ENCODE measurements around the gene ABCD4. TPM values are rescaled to one million over a fixed set of nuclear protein-coding genes. Genes with fewer than 3 reads are reported as not detected.
A peak's percentile ranks its signal among the peaks of the same experiment; 100 is the strongest.

The ABCD4 gene
- total RNA-seq, 2 donors from 2014 or later = 63.0 to 75.0 TPM

GRCh38 chr14:74263181-74263580, 39.6 kb downstream of the ABCD4 start:
- DNase-seq (no peak), ATAC-seq (no peak)
- Mint-ChIP-seq H3K4me1 (no peaks in the 10 kb centered on the region), H3K27ac (no peak overlapping the region), H3K27me3 (peaks cover 25% of the 10 kb centered on the region), H3K4me3 (no peak overlapping the region), H3K36me3 (ENCODE audit: low read depth) (no peaks in the 10 kb centered on the region)
- no peaks in the 10 kb centered on the region for H3K9me3 ChIP-seq (ENCODE audit: control insufficient read depth, low read length, poor library complexity, severe bottlenecking)

- no peak for DNase-seq
- peaks cover 25% of the 10 kb centered on the region for H3K27me3 Mint-ChIP-seq
- H3K4me1 Mint-ChIP-seq = peaks cover under 1% of the 10 kb centered on the region
- H3K36me3 Mint-ChIP-seq (ENCODE audit: low read depth) = no peaks in the 10 kb centered on the region
- no peak for ATAC-seq
- H3K9me3 ChIP-seq (ENCODE audit: control insufficient read depth, low read length, poor library complexity, severe bottlenecking) = no peaks in the 10 kb centered on the region
- H3K27ac Mint-ChIP-seq = no peak overlapping the region
- no peak overlapping the region for H3K4me3 Mint-ChIP-seq
Measured at GRCh38 chr14:74262076-74262475, 40.7 kb downstream of the ABCD4 start.

- Mint-ChIP-seq H3K4me1 (peaks cover 3% of the 10 kb centered on the region), H3K36me3 (ENCODE audit: low read depth) (no peaks in the 10 kb centered on the region), H3K27me3 (peaks cover 25% of the 10 kb centered on the region), H3K27ac (no peak overlapping the region), H3K4me3 (no peak overlapping the region)
- no peaks in the 10 kb centered on the region for H3K9me3 ChIP-seq (ENCODE audit: control insufficient read depth, low read length, poor library complexity, severe bottlenecking)
- DNase-seq (no peak), ATAC-seq (no peak)
Measured at GRCh38 chr14:74261288-74261687, 41.4 kb downstream of the ABCD4 start.

DNA sequence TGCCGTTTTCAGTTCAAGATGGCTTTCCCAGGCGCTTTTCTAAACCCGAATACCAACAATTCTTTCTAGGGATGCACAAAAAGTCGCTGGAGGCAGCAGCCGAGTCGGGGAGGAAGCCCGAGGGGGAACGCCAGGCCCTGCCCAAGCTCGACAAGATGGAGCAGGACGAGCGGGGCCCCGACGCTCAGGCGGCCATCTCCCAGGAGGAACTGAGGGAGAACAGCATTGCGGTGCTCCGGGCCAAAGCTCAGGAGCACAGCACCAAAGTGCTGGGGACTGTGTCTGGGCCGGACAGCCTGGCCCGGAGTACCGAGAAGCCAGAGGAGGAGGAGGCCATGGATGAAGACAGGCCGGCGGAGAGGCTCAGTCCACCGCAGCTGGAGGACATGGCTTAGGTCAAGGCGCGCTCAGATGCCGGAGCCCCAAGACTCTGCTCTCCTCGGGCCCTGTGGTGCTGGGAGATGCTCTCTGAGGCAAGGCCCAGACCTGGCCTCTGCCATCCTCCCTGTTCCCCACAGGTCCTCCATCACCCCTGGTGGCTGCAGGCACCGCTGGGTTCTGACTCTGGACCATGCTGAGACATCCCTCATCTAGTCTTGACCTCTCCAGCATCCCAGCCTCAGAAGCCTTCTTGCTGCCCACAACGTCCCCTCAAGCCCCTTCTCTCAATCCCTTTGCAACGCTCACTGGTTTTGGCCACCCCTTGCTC, 42.1 kb downstream of the ABCD4 start:
- Mint-ChIP-seq H3K36me3 (ENCODE audit: low read depth) (no peaks in the 10 kb centered on the region), H3K4me3 (no peak overlapping the region), H3K4me1 (peaks cover 3% of the 10 kb centered on the region), H3K27ac (no peak overlapping the region), H3K27me3 (peaks cover 19% of the 10 kb centered on the region)
- DNase-seq (no peak), ATAC-seq (no peak)
- no peaks in the 10 kb centered on the region for H3K9me3 ChIP-seq (ENCODE audit: control insufficient read depth, low read length, poor library complexity, severe bottlenecking)

- H3K9me3 ChIP-seq (ENCODE audit: control insufficient read depth, low read length, poor library complexity, severe bottlenecking) = no peaks in the 10 kb centered on the region
- DNase-seq = no peak
- no peak overlapping the region for H3K27ac Mint-ChIP-seq
- ATAC-seq = no peak
- H3K4me3 Mint-ChIP-seq = peak overlapping the region; percentile 33
- H3K27me3 Mint-ChIP-seq = peaks cover 12% of the 10 kb centered on the region
- H3K36me3 Mint-ChIP-seq (ENCODE audit: low read depth) = no peaks in the 10 kb centered on the region
- peaks cover 3% of the 10 kb centered on the region for H3K4me1 Mint-ChIP-seq
Measured at GRCh38 chr14:74259513-74259912, 43.2 kb downstream of the ABCD4 start.

DNA sequence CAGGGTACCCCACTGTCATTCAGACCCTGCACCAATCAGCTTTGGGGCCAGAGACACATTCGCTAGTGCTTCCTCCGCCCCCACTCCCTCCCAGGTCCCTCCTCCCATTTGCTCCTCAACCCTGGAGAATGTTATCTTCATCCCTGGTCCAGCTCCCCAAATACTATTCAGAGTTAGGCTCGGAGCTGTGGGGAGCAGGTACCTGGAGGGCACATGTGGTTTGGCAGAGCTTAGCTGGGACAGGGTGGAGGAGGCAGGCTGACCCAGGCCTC, 44.0 kb downstream of the ABCD4 start:
- Mint-ChIP-seq H3K27me3 (peaks cover 10% of the 10 kb centered on the region), H3K36me3 (ENCODE audit: low read depth) (no peaks in the 10 kb centered on the region), H3K27ac (no peak overlapping the region), H3K4me1 (peaks cover 3% of the 10 kb centered on the region), H3K4me3 (peak overlapping the region; percentile 33)
- ATAC-seq = no peak
- no peak for DNase-seq
- no peaks in the 10 kb centered on the region for H3K9me3 ChIP-seq (ENCODE audit: control insufficient read depth, low read length, poor library complexity, severe bottlenecking)

DNA sequence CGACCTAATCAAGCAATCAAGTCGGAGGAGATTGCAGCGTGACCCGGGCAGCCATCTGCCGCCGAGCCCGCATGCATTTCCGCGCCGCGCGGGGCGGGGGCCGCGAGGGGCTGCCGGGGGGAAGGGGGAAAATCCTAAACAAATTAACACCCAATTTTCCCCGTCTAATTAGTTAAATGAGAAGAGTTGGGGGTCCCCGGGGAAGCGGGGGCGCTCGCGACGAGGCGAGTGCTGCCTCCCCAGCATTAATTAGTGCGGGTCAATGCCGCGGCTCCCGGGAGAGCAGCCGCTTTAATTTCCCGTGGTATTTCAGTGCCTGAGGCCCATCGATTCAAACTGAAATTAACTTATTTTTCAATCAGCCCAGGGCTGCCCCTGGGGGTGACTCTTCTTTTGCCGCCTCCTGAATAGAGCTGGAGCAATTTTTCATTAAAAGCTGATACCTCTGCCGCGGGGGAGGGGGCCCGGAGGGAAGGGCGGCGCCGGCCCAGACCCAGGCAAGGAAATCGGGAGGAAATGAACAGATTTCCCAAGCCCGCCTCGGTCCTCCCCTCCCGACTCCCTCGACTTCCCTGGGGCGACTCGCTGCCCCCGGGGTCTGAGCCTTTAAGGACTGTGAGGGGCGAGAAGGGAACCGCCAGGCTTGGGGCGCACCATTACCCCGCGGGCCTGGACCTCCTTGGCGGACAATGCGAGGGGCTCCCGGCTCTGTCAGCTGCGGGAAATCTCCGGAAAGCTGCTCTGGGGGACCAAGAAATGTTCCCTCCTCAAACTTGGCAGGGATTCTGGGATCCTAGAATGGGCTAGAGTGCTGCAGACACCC, 44.6 kb downstream of the ABCD4 start:
- peaks cover 3% of the 10 kb centered on the region for H3K4me1 Mint-ChIP-seq
- H3K36me3 Mint-ChIP-seq (ENCODE audit: low read depth) = no peaks in the 10 kb centered on the region
- no peak for DNase-seq
- no peaks in the 10 kb centered on the region for H3K9me3 ChIP-seq (ENCODE audit: control insufficient read depth, low read length, poor library complexity, severe bottlenecking)
- H3K27ac Mint-ChIP-seq = no peak overlapping the region
- peak overlapping the region; percentile 83 for H3K4me3 Mint-ChIP-seq
- no peak for ATAC-seq
- H3K27me3 Mint-ChIP-seq = peaks cover 5% of the 10 kb centered on the region

- Mint-ChIP-seq H3K4me3 (peak overlapping the region; percentile 83), H3K36me3 (ENCODE audit: low read depth) (no peaks in the 10 kb centered on the region), H3K27ac (no peak overlapping the region), H3K4me1 (peaks cover 3% of the 10 kb centered on the region), H3K27me3 (peaks cover 5% of the 10 kb centered on the region)
- DNase-seq (peak; percentile 49 to 56 (median 55)), ATAC-seq (peak; percentile 96)
- H3K9me3 ChIP-seq (ENCODE audit: control insufficient read depth, low read length, poor library complexity, severe bottlenecking) = no peaks in the 10 kb centered on the region
Measured at GRCh38 chr14:74257078-74257940, 45.4 kb downstream of the ABCD4 start.

GRCh38 chr14:74255281-74255680, 47.5 kb downstream of the ABCD4 start:
- ATAC-seq = no peak
- Mint-ChIP-seq H3K4me3 (no peak overlapping the region), H3K27ac (no peak overlapping the region), H3K27me3 (peaks cover 8% of the 10 kb centered on the region), H3K4me1 (peaks cover 10% of the 10 kb centered on the region), H3K36me3 (ENCODE audit: low read depth) (peaks cover 3% of the 10 kb centered on the region)
- H3K9me3 ChIP-seq (ENCODE audit: control insufficient read depth, low read length, poor library complexity, severe bottlenecking) = no peaks in the 10 kb centered on the region
- DNase-seq = no peak

DNA sequence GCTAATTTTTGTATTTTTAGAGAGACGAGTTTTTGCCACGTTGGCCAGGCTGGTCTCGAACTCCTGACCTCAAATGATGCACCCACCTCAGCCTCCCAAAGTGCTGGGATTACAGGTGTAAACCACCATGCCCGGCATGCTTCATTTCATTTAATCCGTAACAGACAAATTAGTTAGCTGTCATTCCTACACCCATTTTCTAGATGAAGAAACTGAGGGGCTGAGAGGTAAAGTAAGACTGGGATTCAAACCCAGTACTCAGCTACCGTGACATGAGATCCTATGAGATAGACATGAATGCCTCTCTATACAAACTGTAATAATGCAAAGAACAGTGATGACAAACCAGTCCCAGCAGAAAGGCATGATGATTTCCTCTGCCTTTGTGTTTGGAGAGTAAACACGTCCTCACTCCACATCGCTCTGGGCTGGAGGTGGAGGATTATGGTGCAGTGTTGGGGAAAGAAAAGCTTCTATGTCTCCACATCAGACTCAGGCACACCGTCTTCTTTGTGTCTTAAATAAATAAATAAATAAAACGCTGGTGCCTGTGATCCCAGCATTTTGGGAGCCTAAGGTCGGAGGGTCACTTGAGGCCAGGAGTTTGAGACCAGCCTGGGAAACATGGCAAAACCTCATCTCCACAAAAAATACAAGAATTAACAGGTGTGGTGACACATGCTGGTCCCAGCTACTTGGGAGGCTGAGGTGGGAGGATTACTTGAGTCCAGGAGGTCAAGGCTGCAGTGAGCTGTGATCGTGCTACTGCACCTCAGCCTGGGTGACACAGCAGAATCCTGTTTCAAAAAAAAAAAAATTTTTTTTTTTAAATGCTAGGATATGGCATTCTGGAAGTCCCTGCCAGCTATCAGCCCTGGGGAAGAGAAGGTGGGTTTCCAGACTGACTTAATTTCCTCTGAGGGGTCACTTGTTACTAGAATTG, 53.0 kb downstream of the ABCD4 start:
- ATAC-seq (no peak), DNase-seq (no peak)
- peaks cover 59% of the 10 kb centered on the region for H3K27me3 Mint-ChIP-seq
- no peak overlapping the region for H3K27ac Mint-ChIP-seq
- peaks cover 3% of the 10 kb centered on the region for H3K36me3 Mint-ChIP-seq (ENCODE audit: low read depth)
- no peak overlapping the region for H3K4me3 Mint-ChIP-seq
- peaks cover 7% of the 10 kb centered on the region for H3K4me1 Mint-ChIP-seq
- no peaks in the 10 kb centered on the region for H3K9me3 ChIP-seq (ENCODE audit: control insufficient read depth, low read length, poor library complexity, severe bottlenecking)

DNA sequence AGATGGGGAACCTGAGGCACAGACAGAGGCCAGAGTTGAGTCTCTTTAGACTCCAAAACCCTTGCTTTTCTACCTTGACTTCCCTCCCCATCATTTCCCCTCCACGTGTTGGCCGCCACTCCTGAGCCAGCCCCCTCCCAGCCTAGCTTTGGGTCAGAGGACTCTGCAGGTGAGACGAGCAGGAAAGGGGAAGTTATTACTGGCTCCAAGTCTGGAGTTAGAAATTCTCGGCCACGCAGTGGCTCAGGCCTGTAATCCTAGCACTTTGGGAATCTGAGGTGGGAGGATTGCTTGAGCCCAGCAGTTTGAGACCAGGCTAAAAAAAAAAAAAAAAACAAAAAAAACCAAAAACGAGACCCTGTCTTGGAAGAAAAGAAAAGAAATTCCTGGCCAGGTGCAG, 54.7 kb downstream of the ABCD4 start:
- DNase-seq (no peak), ATAC-seq (no peak)
- Mint-ChIP-seq H3K27ac (no peak overlapping the region), H3K36me3 (ENCODE audit: low read depth) (peaks cover 7% of the 10 kb centered on the region), H3K4me3 (no peak overlapping the region), H3K4me1 (peaks cover 7% of the 10 kb centered on the region), H3K27me3 (peaks cover 76% of the 10 kb centered on the region)
- H3K9me3 ChIP-seq (ENCODE audit: control insufficient read depth, low read length, poor library complexity, severe bottlenecking) = no peaks in the 10 kb centered on the region

GRCh38 chr14:74246542-74246941, 56.2 kb downstream of the ABCD4 start:
- H3K4me1 Mint-ChIP-seq = peaks cover 11% of the 10 kb centered on the region
- no peak overlapping the region for H3K4me3 Mint-ChIP-seq
- DNase-seq (no peak), ATAC-seq (no peak)
- H3K36me3 Mint-ChIP-seq (ENCODE audit: low read depth) = peaks cover 10% of the 10 kb centered on the region
- peaks cover 87% of the 10 kb centered on the region for H3K27me3 Mint-ChIP-seq
- no peaks in the 10 kb centered on the region for H3K9me3 ChIP-seq (ENCODE audit: control insufficient read depth, low read length, poor library complexity, severe bottlenecking)
- no peak overlapping the region for H3K27ac Mint-ChIP-seq

Measured in T-helper 17 cell (primary cell).